Keratinocyte (primary cell): ENCODE data around the gene FRY. TPM values are rescaled to one million over a fixed set of nuclear protein-coding genes. Genes with fewer than 3 reads are reported as not detected.

Experiments used
- DNase-seq: peaks from one replicate; pipeline ENCODE4 v3.0.0-alpha.2; 2011; ENCODE audit warnings: low read depth, missing footprints, low spot score
- FAIRE-seq: peaks from 2 replicates; lab custom pipeline; 2011; peaks lifted over from hg19 to GRCh38; lab: Jason Lieb, UNC
- H2AFZ ChIP-seq: 2 replicates; pipeline ENCODE4 v1.6.0; 2012; ENCODE audit warnings: low read length, control low read depth, inconsistent platforms; ENCODE audit not compliant: control insufficient read depth
- H3K27ac ChIP-seq: 2 replicates; pipeline ENCODE4 v1.5.1; 2011; ENCODE audit warnings: low read length; ENCODE audit not compliant: control insufficient read depth, insufficient read depth
- H3K27me3 ChIP-seq: 3 replicates; pipeline ENCODE4 v1.6.0; 2011; ENCODE audit warnings: low read length; ENCODE audit not compliant: control insufficient read depth, insufficient read depth; ENCODE audit errors: extremely low read depth
- H3K36me3 ChIP-seq, 2 experiments: 2 replicates in 1 of 2; 3 replicates in 1 of 2; pipeline ENCODE4 v1.5.1; 2011; ENCODE audit warnings: low read length in 2 of 2, mild to moderate bottlenecking in 1 of 2; ENCODE audit not compliant: control insufficient read depth in 2 of 2, insufficient read depth in 2 of 2; ENCODE audit errors: extremely low read depth in 1 of 2
- H3K4me1 ChIP-seq: 3 replicates; pipeline ENCODE4 v1.5.1; 2011; ENCODE audit warnings: low read length; ENCODE audit not compliant: control insufficient read depth, insufficient read depth; ENCODE audit errors: extremely low read depth
- H3K4me2 ChIP-seq: 3 replicates; pipeline ENCODE4 v1.6.0; 2011; ENCODE audit warnings: low read depth, low read length; ENCODE audit not compliant: control insufficient read depth, insufficient read depth; ENCODE audit errors: extremely low read depth
- H3K4me3 ChIP-seq, 3 experiments: fragments of 200-600 bp in 1 of 3; sonication (generic) in 1 of 3; 2 replicates in 2 of 3; 3 replicates in 1 of 3; pipeline ENCODE4 v1.5.1; 2011 to 2016; ENCODE audit warnings: low read length in 3 of 3, mild to moderate bottlenecking in 3 of 3, control low read depth in 2 of 3, inconsistent platforms in 1 of 3, low read depth in 1 of 3, mixed read lengths in 1 of 3, mixed run types in 1 of 3, moderate library complexity in 1 of 3; ENCODE audit not compliant: control insufficient read depth in 2 of 3, insufficient read depth in 2 of 3; ENCODE audit errors: extremely low read depth in 1 of 3
- H3K79me2 ChIP-seq: 2 replicates; pipeline ENCODE4 v1.6.0; 2012; ENCODE audit warnings: low read length; ENCODE audit not compliant: control insufficient read depth, insufficient read depth
- H3K9ac ChIP-seq: 3 replicates; pipeline ENCODE4 v1.6.0; 2011; ENCODE audit warnings: low read length; ENCODE audit not compliant: control insufficient read depth, insufficient read depth; ENCODE audit errors: extremely low read depth
- H3K9me1 ChIP-seq: 3 replicates; pipeline ENCODE4 v1.6.0; 2011; ENCODE audit warnings: low read length; ENCODE audit not compliant: control insufficient read depth, insufficient read depth; ENCODE audit errors: extremely low read depth
- H3K9me3 ChIP-seq: 2 replicates; pipeline ENCODE4 v1.5.1; 2012; ENCODE audit warnings: low read depth, low read length; ENCODE audit not compliant: control insufficient read depth
- H4K20me1 ChIP-seq: 3 replicates; pipeline ENCODE4 v1.6.0; 2011; ENCODE audit warnings: low read length; ENCODE audit not compliant: control insufficient read depth, insufficient read depth; ENCODE audit errors: extremely low read depth
- CTCF ChIP-seq, 3 experiments: IDR thresholded peaks in 1 of 3; conservative IDR thresholded peaks in 1 of 3; optimal IDR thresholded peaks in 1 of 3; 2 replicates in 2 of 3; 3 replicates in 1 of 3; pipeline versions ENCODE3 to v1.5.1; 2011; ENCODE audit warnings: low read length in 3 of 3, mild to moderate bottlenecking in 3 of 3, moderate library complexity in 2 of 3, control low read depth in 1 of 3, inconsistent platforms in 1 of 3; ENCODE audit not compliant: insufficient read depth in 2 of 3; ENCODE audit errors: extremely low read depth in 1 of 3
- EZH2 ChIP-seq: IDR thresholded peaks from one replicate; pipeline ENCODE4 v1.6.1; 2012; ENCODE audit warnings: inconsistent platforms, mild to moderate bottlenecking, low read length, moderate library complexity
- dilution Hi-C: fragments of 300-500 bp; cut with MboI; formaldehyde crosslinking; loops from one replicate; pipeline ENCODE4 v1.7.0; 2020; ENCODE audit warnings: low sequenced_read_pairs; ENCODE audit not compliant: extremely low pct_ligation_motif_present
- polyA plus RNA-seq, 5 experiments: library from polyadenylated mRNA; depleted of rRNA in 3 of 5; stranded (reverse) in 3 of 5; stranded (forward) in 1 of 5; unstranded in 1 of 5; fragments of >200 nt; gene quantifications; 1 replicate in 1 of 5; 2 replicates in 3 of 5; 3 replicates in 1 of 5; pipeline versions ENCODE4 v1.2.1 to v1.2.3, GENCODE V29; 2011 to 2012; ENCODE audit warnings: missing spikeins in 2 of 5, low read depth in 1 of 5, low replicate concordance in 1 of 5

FRY gene
- polyA plus RNA-seq, 1 donor (not counting 4 experiments of a cell fraction or from before 2014, with no cell fraction given) = 0.80 TPM

- Histone ChIP-seq H3K9me1 (no peaks in the 10 kb centered on the region), H3K4me1 (no peaks in the 10 kb centered on the region), H2AFZ (no peak overlapping the region), H3K4me2 (no peak overlapping the region), H3K79me2 (no peaks in the 10 kb centered on the region), H4K20me1 (no peaks in the 10 kb centered on the region), H3K27me3 (no peaks in the 10 kb centered on the region), H3K36me3 (no peaks in the 10 kb centered on the region), H3K9me3 (no peaks in the 10 kb centered on the region), H3K9ac (no peak overlapping the region), H3K4me3 (no peak overlapping the region), H3K27ac (no peak overlapping the region)
- FAIRE-seq (no peak), DNase-seq (no peak)
- TF ChIP-seq CTCF (optimal IDR thresholded peaks at IDR 0.05 in 1 of 3, IDR thresholded peaks at IDR 0.05 in 1 of 3, conservative IDR thresholded peaks at IDR 0.05 in 1 of 3; ENCODE audit: extremely low read depth in 1 of 3, insufficient read depth in 2 of 3, low read length in 3 of 3) (no peak), EZH2 (no peak)
- dilution Hi-C loops = no loop called here
Observed at GRCh38 chr13:32017474-32017873, 14.1 kb upstream of the FRY start.

- dilution Hi-C loops = no loop called here
- FAIRE-seq (no peak), DNase-seq (no peak)
- Histone ChIP-seq H3K4me2 (no peak overlapping the region), H3K4me1 (no peaks in the 10 kb centered on the region), H4K20me1 (no peaks in the 10 kb centered on the region), H2AFZ (no peak overlapping the region), H3K9ac (no peak overlapping the region), H3K27ac (no peak overlapping the region), H3K9me3 (no peaks in the 10 kb centered on the region), H3K9me1 (no peaks in the 10 kb centered on the region), H3K27me3 (no peaks in the 10 kb centered on the region), H3K36me3 (no peaks in the 10 kb centered on the region), H3K4me3 (no peak overlapping the region), H3K79me2 (no peaks in the 10 kb centered on the region)
- TF ChIP-seq EZH2 (no peak), CTCF (optimal IDR thresholded peaks at IDR 0.05 in 1 of 3, IDR thresholded peaks at IDR 0.05 in 1 of 3, conservative IDR thresholded peaks at IDR 0.05 in 1 of 3; ENCODE audit: extremely low read depth in 1 of 3, insufficient read depth in 2 of 3, low read length in 3 of 3) (peak; percentile 57 to 70 (median 68))
Observed at GRCh38 chr13:32019612-32020233, 11.9 kb upstream of the FRY start.
